SKM-1 treated with dmso at 0.1 percent for 144 hours (cell line): ENCODE results near the gene DRICH1.
"Not testable (repeated sequence)": the region's sequence is repeated elsewhere in the genome, so short reads cannot be mapped to it uniquely, and the experiment has no call there.

Source experiments
- DNase-seq: peaks from one replicate; lab custom pipeline; 2025; ENCODE audit not compliant: unreplicated experiment; lab: John Stamatoyannopoulos, UW

Gene DRICH1

DNA sequence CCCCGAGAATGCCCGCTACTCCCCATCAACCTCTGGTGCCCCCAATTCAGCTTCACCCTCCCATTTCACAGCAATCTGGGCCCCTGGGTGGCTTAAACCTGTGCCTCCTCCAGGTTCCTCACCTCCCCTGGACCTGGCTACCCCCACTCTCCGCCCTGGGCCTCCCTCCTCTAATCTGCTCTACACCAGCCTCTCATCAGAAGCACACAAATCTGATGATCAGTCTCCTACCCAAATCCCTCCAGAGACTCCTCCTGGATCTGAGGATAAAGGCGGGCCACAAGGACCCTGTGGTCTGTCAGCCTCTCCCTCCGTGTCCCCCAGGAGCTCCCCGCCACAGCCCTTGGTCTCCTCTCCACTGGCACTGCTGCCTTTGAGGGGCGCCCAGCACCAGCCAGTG, 28.9 kb downstream of the DRICH1 start:
- DNase-seq: no peak

DNA sequence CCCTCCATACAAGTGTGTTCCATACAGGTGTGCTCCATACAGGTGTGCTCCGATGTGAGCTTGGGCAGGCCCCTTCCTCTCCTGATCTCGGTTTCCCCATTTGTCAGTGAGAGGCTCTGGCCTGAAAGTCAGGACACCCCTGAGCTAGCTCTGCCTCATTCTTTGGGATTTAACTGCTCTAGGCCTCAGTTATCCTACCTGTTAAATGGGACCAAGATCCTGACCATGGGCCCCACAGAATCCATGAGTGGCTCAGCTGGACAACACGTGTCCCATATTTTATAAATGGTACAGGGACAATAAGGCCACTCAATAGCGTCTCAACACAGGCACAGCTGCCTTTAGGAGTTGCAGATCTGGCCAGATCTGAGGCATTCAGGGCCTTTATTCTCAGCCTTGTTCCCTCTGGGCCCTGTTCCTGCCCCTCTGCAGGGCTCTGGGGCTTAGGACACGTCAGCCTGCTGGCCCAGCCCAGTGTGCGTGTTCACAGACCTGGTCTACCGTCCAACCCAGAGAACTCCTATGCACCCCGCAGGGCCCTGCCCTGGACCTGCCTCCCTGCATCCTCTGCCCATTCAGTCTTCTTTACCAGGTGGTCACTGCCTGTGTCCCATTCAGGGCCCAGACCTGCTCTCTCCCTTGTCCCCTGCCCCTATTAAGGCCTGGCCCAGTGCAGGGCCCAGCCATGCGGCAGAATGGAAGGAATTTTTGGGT, 33.2 kb downstream of the DRICH1 start:
- DNase-seq: no peak

DNA sequence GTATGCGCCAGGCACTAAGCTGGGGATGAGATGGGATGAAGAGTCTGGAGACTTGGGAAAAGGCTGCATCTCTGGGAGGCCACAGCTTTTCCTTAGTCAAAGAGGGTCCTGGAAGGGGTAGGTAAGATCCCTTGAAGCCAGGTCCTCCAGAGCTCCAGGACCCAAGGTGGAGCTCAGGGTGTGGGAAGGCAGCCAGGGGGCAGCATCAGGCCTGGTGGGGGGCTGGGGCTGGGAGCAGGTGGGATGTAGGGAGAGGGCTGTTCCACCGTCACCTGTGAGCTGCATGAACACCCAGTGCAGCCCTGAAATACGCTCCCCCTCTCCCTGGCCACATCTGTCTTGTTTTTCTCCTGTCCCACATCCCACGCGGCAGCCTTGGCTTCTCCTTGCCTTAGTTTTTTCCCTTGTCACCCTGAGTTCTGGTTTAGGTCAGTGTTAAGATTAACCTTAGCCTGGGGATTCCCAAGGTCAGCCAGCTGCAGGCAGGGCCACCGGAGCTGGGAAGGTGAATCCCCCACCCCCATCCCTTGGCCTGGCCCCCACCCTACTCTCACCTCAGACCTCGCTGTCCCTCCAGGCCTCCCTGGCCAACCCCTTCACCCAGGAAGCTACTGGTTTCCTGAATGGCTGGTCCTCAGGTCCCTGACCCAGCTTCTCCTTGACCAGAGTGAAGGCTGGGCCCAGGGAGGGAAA, 34.4 kb downstream of the DRICH1 start:
- not testable (repeated sequence) for DNase-seq

DNA sequence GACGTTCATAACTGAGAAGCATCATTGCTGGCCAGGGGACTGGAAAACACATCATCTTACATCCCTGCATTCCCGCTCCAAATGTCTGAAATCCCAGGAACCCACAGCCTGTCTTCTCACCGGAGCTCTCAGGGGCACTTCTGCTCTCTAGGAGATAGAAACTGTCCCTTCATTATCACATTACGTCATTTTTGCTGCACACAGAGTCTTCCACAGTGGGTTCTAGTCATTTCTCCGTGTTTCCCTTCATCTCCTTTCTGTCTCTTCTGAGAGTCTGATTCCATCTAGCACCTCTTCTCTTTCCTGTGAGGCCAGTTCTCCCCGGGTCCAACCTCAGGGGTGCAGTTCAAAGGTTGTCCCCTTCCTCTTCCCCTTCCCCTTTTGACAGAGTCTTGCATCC, 36.2 kb downstream of the DRICH1 start:
- not testable (repeated sequence) for DNase-seq

- no peak for DNase-seq
These were observed 40.3 kb downstream of the DRICH1 start for GRCh38 chr22:23591846-23592245.

GRCh38 chr22:23591201-23591791, 40.8 kb downstream of the DRICH1 start:
- peak; percentile 38 for DNase-seq

- DNase-seq: no peak
These were observed 48.3 kb downstream of the DRICH1 start for GRCh38 chr22:23583836-23584235.

DNA sequence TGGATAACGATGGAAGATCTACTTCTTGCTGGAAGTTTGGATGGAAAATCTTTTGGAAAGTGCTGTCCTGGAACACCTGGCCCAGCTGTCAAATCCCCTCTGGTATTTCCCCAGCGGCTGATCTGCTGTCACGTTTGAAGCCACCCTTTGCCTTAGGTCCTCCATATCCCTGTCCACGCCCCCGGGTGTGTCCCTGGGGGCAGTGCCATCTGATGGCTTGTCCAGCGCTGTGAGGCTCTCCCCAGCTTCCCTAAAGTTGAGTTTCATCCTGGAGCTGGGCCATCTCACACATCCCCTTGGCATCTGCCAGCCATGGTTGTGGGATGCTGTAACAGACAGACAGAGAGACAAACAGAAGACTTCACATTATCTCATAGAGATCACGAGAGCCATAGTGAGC, 49.0 kb downstream of the DRICH1 start:
- no peak for DNase-seq

GRCh38 chr22:23581260-23581650, 50.9 kb downstream of the DRICH1 start:
- DNase-seq: no peak

- no peak for DNase-seq
These were observed 51.4 kb downstream of the DRICH1 start for GRCh38 chr22:23580576-23581259.

GRCh38 chr22:23579870-23580575, 52.1 kb downstream of the DRICH1 start, which contains the start of gene IGLL1:
IGLL1 (minus strand) TSS chr22:23580290; CDS start chr22:23580190, 100 bp downstream.
- DNase-seq: no peak

GRCh38 chr22:23579280-23579679, 52.8 kb downstream of the DRICH1 start:
- DNase-seq: no peak

DNA sequence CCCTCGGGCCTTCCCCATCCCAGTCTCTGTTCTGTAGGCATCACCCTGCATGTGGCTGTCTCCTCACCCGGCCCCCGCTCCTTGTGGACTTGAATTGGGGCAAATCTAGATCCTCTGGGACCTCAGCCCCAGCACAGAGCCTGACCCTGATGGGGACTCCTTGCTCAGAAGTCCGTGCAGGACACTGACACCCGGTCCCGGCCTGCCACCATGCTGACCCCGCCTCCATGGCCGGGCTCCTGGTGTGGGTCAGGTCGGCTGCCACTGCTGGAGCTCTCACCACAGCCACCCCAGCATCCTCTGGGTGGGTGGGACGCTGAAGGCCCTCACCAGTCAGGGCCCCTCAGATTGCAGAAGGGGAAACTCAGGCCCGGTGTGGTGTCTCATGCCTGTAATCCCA, 53.8 kb downstream of the DRICH1 start:
- no peak for DNase-seq

DNA sequence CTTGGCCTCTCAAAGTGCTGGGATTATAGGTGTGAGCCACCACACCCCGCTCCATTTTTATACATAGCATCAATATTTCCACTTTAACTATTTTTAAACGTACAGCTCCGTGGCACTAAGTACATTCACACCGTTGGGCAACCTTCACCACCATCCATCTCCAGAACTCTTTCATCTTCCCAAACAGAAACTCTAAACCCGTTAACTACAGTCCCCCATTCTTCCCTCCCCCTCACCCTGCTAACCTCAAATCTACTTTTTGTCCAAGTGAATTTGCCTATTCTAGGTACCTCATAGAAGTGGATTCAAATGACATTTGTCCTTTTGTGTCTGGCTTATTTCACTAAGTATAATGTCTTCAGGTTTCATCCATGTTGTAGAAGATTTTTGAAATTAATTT, 55.4 kb downstream of the DRICH1 start:
- DNase-seq: no peak

DNA sequence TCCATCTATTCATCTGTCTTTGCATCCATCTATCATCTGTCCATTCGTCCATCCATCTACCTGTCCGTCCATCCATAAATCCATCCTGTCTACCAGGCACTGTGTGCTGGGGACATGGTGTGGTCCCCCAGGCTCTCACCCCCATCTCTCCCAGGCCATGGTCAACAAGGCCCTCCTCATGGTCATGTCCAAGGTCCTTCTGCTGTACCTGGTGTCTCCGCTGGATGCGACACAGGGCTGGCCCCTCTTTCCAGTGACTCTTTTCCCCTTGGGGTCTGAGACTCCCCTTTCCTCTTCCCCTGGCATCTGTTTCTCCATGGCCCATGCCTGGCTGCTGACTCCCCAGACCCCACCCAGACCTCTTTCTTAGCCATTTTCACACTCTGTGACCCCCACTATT, 56.5 kb downstream of the DRICH1 start:
- DNase-seq: no peak

DNA sequence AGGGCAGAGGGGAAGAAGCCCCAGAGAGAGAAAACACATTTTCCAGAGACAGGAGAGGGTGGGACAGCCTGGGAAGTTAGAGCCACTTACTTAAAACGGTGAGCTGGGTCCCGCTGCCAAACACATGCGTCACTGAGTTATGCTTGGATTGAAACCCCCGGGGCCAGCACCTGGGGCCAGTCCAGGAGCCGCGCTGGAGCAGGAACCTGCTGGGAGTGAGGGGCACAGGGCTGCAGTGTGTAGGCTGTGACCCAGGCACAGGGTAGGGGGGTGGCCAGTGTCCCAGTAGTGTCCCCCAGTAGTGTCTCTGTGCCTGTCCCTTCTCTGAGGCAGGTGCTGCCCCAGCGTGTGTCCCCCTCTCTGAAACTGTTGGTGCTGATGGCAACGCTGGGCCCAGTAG, 57.2 kb downstream of the DRICH1 start:
- DNase-seq: no peak

DNA sequence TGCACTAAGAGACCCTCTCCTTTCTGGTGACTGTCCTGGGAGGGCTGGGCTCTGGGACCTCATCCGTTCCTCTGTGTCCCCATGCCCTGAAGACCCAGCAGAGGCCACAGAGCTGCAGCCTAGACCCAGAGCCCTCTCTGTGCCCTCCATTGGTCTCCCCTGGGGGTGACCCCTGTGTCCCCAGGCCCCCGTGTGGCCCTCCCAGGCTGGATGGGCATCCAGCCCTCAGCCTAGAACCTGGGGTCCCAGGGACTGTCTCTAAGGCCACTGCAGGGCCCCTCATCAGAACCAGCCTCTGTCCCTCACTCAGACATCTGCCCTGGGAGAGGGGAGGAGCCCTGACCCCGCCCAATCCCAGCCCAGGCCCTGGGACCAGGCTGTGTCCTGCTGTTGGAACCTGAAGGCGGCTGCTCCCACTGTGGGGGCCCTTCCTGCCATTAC, 57.7 kb downstream of the DRICH1 start:
- no peak for DNase-seq

DNA sequence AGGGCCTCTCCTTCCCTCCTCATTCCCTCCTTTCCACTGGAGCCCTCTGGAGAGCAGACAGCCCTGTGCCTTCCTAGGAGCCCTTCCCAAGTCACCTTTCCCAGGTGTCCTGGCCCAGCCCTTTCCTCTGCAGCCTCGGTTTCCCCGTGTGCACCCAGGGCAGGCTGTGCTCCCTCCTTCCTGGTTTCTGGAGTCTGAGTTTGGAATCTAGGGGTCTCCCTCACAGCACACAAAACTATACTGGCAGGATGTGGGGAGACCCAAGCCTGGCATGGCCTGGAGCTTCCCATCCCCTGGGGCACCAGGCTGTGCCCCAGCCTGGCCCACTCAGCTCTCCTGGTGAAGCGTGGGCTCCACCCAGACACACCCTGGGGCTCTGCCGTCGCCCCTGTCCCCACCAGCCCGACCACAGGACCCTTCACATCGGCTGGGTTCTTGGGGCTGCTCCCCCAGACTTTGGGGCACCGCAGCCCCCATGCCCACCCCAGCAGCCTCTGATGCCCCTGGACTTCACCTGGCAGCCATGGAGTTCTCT, 58.4 kb downstream of the DRICH1 start:
- not testable (repeated sequence) for DNase-seq

- DNase-seq: not testable (repeated sequence)
These were observed 59.0 kb downstream of the DRICH1 start for GRCh38 chr22:23573106-23573505.

GRCh38 chr22:23571486-23571885, 60.6 kb downstream of the DRICH1 start:
- DNase-seq: no peak

DNA sequence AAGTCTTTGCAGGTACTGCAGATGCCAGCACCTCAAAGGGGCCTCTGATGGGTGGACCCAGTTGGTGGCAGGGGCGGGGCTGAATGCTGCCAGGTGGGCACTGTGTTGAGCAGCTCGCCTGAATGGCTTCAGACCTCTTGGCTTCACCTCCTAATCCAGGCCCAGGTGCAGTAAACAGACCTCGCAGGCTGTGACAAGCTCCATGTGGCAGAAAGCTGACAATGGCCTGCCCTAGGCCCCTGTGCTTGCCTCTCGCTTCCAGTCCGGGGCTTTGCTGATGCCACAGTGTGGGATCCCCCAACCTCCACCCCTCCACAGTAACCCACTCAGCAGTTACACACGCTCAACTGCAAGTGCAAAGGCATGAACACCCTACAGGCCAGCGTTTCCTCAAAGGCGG, 61.4 kb downstream of the DRICH1 start:
- no peak for DNase-seq
